Daoy (cell line): ENCODE data around the gene OR3A3. TPM values are rescaled to one million over a fixed set of nuclear protein-coding genes. Genes with fewer than 3 reads are reported as not detected.

ENCODE experiments used
- DNase-seq: peaks from one replicate; pipeline ENCODE4 v3.0.0-alpha.2; 2015; ENCODE audit warnings: low read depth
- total RNA-seq: library from RNA; depleted of rRNA; stranded (reverse); fragments of >200 nt; shearing (Covaris generic); gene quantifications from 2 replicates; pipeline ENCODE4 v1.2.3, GENCODE V29; 2014; rRNA removed

OR3A3 gene
- total RNA-seq, 1 experiment from 2014 or later: 0.23 TPM

DNA sequence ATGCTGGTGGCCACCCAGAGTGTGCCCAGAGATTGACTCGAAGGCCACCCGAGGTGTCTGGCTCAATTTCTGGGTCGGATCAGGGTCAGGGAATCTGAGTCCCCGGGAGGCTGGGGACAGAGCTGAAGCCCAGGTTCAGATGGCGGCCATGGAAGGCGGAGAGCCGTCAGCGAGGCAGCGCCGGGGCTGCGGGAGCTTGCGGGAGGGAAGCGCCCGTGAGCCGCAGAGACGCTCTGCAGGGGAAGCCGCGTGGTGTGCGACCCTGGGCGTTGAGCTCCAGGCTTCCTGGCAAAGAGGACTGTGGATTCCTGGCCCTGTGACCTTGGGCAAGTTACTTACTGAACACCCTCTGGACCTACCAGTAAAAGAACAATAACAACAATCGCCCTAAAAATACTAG lies 61.0 kb downstream of the OR3A3 start:
- no peak for DNase-seq

Other genes with a start within 250 kb of the OR3A3 start
- gene OR1A2, start 213.9 kb upstream of the OR3A3 start, total RNA-seq: not detected in 2 replicates
- not detected in 2 replicates for gene OR1A1, start 203.7 kb upstream of the OR3A3 start, total RNA-seq
- gene OR3A1, start 113.0 kb upstream of the OR3A3 start, total RNA-seq: not detected in 2 replicates
- gene OR3A2, start 25.1 kb upstream of the OR3A3 start, total RNA-seq: not detected in 2 replicates
- gene OR1E1, start 13.0 kb upstream of the OR3A3 start, total RNA-seq: not detected in 2 replicates
- not detected in 2 replicates for gene OR1E2, start 22.5 kb downstream of the OR3A3 start, total RNA-seq
- not detected in 2 replicates for gene SPATA22, start 60.4 kb downstream of the OR3A3 start, total RNA-seq
- not detected in 2 replicates for gene ASPA, start 64.6 kb downstream of the OR3A3 start, total RNA-seq
- 0.42 and 0.97 TPM in 2 replicates for gene TRPV3, start 146.4 kb downstream of the OR3A3 start, total RNA-seq
- 1.1 and 3.0 TPM in 2 replicates for gene TRPV1, start 198.0 kb downstream of the OR3A3 start, total RNA-seq
- gene SHPK, start 224.9 kb downstream of the OR3A3 start, total RNA-seq: 18.1 and 19.5 TPM in 2 replicates
- 17.3 and 19.1 TPM in 2 replicates for gene CTNS, start 225.4 kb downstream of the OR3A3 start, total RNA-seq